SK-N-MC (cell line): ENCODE data around the gene TRIM74.
"Not testable (repeated sequence)": the region's sequence is repeated elsewhere in the genome, so short reads cannot be mapped to it uniquely, and the experiment has no call there.

Experiments used
- EZH2 ChIP-seq: fragments of 200-600 bp; sonication (generic); IDR thresholded peaks from one replicate; pipeline ENCODE4 v1.6.1; 2017; ENCODE audit warnings: antibody characterized with exemption
- POLR2AphosphoS5 ChIP-seq: IDR thresholded peaks from 2 replicates; pipeline ENCODE4 v1.6.1; 2012; ENCODE audit warnings: mild to moderate bottlenecking, low read depth, low read length, borderline replicate concordance

- TF ChIP-seq POLR2AphosphoS5, EZH2: not testable (repeated sequence)
Measured at GRCh38 chr7:72960029-72960428, 9.2 kb downstream of the TRIM74 start.
